SU-DHL-6 (cell line): ENCODE data around the gene PEX7.

Source experiments
- H2AFZ ChIP-seq: fragments of 200-600 bp; sonication (generic); 2 replicates; pipeline ENCODE4 v1.6.1; 2014; ENCODE audit warnings: low read depth, mild to moderate bottlenecking, moderate library complexity, mixed read lengths, antibody characterized with exemption, low read length; ENCODE audit not compliant: severe bottlenecking
- H3F3A ChIP-seq: fragments of 200-600 bp; shearing (Covaris generic); 2 replicates; pipeline ENCODE4 v1.6.0; 2016; ENCODE audit warnings: antibody characterized with exemption, mild to moderate bottlenecking; ENCODE audit not compliant: insufficient read depth
- H3K27ac ChIP-seq: fragments of 200-600 bp; sonication (generic); 2 replicates; pipeline ENCODE4 v1.5.1; 2016; ENCODE audit warnings: low read depth, mild to moderate bottlenecking, low read length, moderate library complexity, mixed read lengths
- H3K27me3 ChIP-seq: fragments of 200-600 bp; sonication (generic), shearing (Covaris generic); 2 replicates; pipeline ENCODE4 v1.6.0; 2014; ENCODE audit warnings: mild to moderate bottlenecking, low read length
- H3K36me3 ChIP-seq: fragments of 200-600 bp; sonication (generic); 2 replicates; pipeline ENCODE4 v1.6.1; 2014; ENCODE audit warnings: mild to moderate bottlenecking, low read length, mixed read lengths
- H3K4me2 ChIP-seq: fragments of 300-600, 200-600 bp; shearing (Covaris generic), sonication (generic); 2 replicates; pipeline ENCODE4 v1.6.0; 2014; ENCODE audit warnings: low read length, low read depth, mild to moderate bottlenecking; ENCODE audit not compliant: poor library complexity, severe bottlenecking
- H3K4me3 ChIP-seq: fragments of 200-600 bp; sonication (generic); 2 replicates; pipeline ENCODE4 v1.5.1; 2014; ENCODE audit warnings: antibody characterized with exemption, low read length, mild to moderate bottlenecking, mixed read lengths; ENCODE audit not compliant: insufficient read depth, poor library complexity, severe bottlenecking
- H3K79me2 ChIP-seq: fragments of 200-600 bp; sonication (generic); 2 replicates; pipeline ENCODE4 v1.6.1; 2014; ENCODE audit warnings: mild to moderate bottlenecking, low read length, moderate library complexity; ENCODE audit not compliant: insufficient read depth
- H3K9ac ChIP-seq: fragments of 200-600 bp; sonication (generic); 2 replicates; pipeline ENCODE4 v1.7.0; 2014; ENCODE audit warnings: mild to moderate bottlenecking, low read length
- H3K9me2 ChIP-seq: fragments of 200-600 bp; sonication (generic); replicated peaks from 2 replicates; pipeline ENCODE4 v1.6.1; 2014; ENCODE audit warnings: low read length; ENCODE audit not compliant: insufficient read depth
- H3K9me3 ChIP-seq: fragments of 200-600 bp; sonication (generic); 2 replicates; pipeline ENCODE4 v1.6.1; 2014; ENCODE audit warnings: low read length, mixed read lengths; ENCODE audit not compliant: insufficient read depth
- H4K20me1 ChIP-seq: fragments of 200-600 bp; sonication (generic); 2 replicates; pipeline ENCODE4 v1.6.1; 2014; ENCODE audit warnings: low read depth, mild to moderate bottlenecking, antibody characterized with exemption, low read length, moderate library complexity, mixed read lengths
- EZH2phosphoT487 ChIP-seq: fragments of 200-600 bp; sonication (generic), shearing (Covaris generic); conservative IDR thresholded peaks from 2 replicates; pipeline ENCODE4 v1.6.1; 2018; ENCODE audit warnings: mild to moderate bottlenecking, antibody characterized with exemption, low read length, moderate library complexity, mixed read lengths
- TF ChIP-seq, protein P1 (sequence below): fragments of 200-600 bp; sonication (generic); IDR thresholded peaks from one replicate; pipeline ENCODE4 v1.5.1; 2017; ENCODE audit warnings: antibody characterized with exemption, mild to moderate bottlenecking, low read length, moderate library complexity; ENCODE audit not compliant: insufficient read depth, poor library complexity, severe bottlenecking

The PEX7 gene

DNA sequence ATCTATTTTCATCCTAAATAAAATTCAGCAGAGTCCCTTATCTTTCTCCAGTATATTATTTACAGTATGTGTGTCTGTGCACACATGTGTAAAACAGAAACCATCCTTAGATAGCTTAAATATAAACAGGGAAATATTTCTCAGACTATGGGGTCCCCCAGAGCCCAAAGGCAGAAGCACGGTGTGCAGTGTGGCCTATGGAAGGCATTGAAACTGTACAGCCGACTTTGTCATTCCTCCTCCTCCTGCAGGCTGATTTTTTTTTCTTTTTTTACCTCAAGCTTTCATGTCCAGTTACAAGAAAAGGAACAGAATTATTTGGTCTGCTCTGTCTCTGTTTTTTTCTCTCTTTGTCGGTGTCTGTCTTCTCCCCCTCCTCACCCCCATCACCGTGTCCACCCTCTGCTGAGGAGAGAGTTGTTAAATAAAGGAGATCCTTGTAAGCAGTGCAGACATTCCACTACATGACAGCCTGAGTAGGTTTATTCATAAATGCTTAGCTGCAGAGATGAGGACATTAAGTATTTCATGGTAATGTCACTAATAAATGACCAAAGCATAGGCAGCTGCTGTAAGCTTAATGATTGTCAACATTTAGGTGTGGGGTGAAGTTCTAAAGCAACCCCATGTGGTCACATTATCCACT lies 67.9 kb downstream of the PEX7 start:
- TF ChIP-seq, protein P1, sequence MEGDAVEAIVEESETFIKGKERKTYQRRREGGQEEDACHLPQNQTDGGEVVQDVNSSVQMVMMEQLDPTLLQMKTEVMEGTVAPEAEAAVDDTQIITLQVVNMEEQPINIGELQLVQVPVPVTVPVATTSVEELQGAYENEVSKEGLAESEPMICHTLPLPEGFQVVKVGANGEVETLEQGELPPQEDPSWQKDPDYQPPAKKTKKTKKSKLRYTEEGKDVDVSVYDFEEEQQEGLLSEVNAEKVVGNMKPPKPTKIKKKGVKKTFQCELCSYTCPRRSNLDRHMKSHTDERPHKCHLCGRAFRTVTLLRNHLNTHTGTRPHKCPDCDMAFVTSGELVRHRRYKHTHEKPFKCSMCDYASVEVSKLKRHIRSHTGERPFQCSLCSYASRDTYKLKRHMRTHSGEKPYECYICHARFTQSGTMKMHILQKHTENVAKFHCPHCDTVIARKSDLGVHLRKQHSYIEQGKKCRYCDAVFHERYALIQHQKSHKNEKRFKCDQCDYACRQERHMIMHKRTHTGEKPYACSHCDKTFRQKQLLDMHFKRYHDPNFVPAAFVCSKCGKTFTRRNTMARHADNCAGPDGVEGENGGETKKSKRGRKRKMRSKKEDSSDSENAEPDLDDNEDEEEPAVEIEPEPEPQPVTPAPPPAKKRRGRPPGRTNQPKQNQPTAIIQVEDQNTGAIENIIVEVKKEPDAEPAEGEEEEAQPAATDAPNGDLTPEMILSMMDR = no peak
- TF ChIP-seq EZH2phosphoT487 = no peak
- no peak overlapping the region for H3K27ac ChIP-seq

DNA sequence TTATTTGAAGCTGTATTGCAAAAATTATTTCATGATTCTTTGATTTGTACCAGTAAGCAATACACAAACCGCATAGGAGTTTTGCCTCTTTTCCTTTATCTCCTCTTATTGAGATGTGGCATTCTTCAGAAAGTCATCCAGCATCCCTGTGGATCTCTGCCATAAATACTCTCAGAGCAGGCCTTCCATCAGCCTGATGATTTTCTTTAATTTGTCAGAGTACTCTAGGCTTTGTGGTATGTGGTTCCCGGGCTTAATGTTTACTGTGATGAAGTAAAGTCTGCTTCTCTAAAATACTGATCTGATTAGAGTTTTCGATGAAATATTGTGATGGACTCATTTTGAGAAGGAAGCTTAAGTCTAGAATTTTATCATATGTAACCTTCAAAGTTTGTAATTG lies 68.6 kb downstream of the PEX7 start:
- Histone ChIP-seq H3K36me3 (no peaks in the 10 kb centered on the region), H3F3A (no peaks in the 10 kb centered on the region), H4K20me1 (no peaks in the 10 kb centered on the region), H3K27ac (no peak overlapping the region), H3K4me2 (no peak overlapping the region), H3K79me2 (no peaks in the 10 kb centered on the region), H3K4me3 (no peak overlapping the region), H3K9me2 (no peaks in the 10 kb centered on the region), H3K27me3 (no peaks in the 10 kb centered on the region), H3K9ac (no peak overlapping the region), H2AFZ (no peak overlapping the region), H3K9me3 (no peaks in the 10 kb centered on the region)
- no peak for TF ChIP-seq EZH2phosphoT487
- TF ChIP-seq, protein P1 = no peak

More for the DNA sequence above, 67.9 kb downstream of the PEX7 start:
- Histone ChIP-seq H3K27me3 (no peaks in the 10 kb centered on the region), H3K36me3 (no peaks in the 10 kb centered on the region), H3K9ac (no peak overlapping the region), H3F3A (no peaks in the 10 kb centered on the region), H2AFZ (no peak overlapping the region), H3K79me2 (no peaks in the 10 kb centered on the region), H3K4me2 (no peak overlapping the region), H3K9me2 (no peaks in the 10 kb centered on the region), H3K9me3 (no peaks in the 10 kb centered on the region), H4K20me1 (no peaks in the 10 kb centered on the region), H3K4me3 (no peak overlapping the region)

DNA sequence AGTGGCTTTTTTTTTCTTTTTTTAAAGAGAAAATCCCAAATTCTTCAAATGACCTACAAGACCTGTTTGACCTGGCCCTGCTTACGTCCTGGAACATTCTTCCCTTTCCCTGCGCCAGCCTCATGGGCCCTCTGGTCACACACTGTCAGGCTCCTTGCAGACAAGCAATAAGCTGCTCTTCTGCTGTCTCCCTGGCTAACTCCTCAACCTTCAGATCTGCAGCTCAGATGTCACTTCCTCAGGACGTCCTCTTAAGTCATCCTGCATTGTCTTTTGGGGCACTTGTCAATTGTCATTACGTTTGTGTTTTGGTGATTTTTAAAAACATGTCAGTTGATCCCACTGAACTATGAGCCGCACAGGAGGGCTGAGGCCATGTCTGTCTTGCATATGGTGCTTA lies 70.8 kb downstream of the PEX7 start:
- TF ChIP-seq, protein P1 = no peak
- TF ChIP-seq EZH2phosphoT487 = no peak
- Histone ChIP-seq H3K36me3 (no peaks in the 10 kb centered on the region), H3K4me3 (no peak overlapping the region), H3K27ac (no peak overlapping the region), H3K9me3 (no peaks in the 10 kb centered on the region), H3K4me2 (no peak overlapping the region), H3K9me2 (no peaks in the 10 kb centered on the region), H3K27me3 (no peaks in the 10 kb centered on the region), H2AFZ (no peak overlapping the region), H4K20me1 (no peaks in the 10 kb centered on the region), H3K9ac (no peak overlapping the region), H3F3A (no peaks in the 10 kb centered on the region), H3K79me2 (no peaks in the 10 kb centered on the region)
